ENCODE data around the gene ARSB.
"Not testable (repeated sequence)": the region's sequence is repeated elsewhere in the genome, so short reads cannot be mapped to it uniquely, and the experiment has no call there.

The ARSB gene

DNA sequence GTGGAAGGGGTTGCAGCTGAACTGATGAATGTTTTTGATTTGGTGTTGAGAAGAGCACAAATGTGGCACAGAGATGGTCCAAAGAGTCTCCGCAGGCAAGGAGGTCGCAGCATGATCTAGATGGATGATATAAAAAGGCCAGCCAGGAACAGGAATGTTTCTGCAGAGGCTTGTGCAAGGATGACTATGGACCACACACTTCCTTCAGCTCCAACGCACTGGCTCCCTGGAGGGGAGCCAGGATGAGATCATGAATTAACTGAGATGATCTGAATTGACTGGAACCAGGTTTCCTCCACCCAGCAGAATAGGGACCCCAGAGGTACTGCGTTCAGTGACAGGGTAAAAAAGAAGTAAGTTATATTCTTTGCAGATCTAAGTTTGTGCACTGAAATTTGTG is 89.0 kb downstream of the ARSB start:
- DNase-seq (ENCODE audit: low spot score) = no peak

DNA sequence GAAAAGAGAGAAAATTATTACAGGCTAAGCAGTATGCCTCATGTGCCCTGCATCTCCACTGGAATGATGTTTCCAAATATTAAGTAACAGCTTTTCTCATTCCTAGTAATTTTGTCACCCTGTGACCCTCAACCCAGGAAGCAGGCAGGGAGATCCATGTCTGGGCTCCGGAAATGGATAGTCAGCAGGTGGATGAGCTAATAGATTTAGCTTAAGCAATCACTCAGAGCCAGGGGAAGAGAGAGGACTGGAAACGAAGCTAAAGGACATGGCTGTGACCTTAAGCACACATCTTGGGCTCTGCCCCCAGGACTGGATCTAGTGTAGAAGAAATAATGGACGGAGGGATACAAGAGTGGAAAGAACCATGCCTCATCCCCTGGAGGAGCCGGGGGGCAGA is 89.5 kb downstream of the ARSB start:
- DNase-seq (ENCODE audit: low spot score) = no peak

DNA sequence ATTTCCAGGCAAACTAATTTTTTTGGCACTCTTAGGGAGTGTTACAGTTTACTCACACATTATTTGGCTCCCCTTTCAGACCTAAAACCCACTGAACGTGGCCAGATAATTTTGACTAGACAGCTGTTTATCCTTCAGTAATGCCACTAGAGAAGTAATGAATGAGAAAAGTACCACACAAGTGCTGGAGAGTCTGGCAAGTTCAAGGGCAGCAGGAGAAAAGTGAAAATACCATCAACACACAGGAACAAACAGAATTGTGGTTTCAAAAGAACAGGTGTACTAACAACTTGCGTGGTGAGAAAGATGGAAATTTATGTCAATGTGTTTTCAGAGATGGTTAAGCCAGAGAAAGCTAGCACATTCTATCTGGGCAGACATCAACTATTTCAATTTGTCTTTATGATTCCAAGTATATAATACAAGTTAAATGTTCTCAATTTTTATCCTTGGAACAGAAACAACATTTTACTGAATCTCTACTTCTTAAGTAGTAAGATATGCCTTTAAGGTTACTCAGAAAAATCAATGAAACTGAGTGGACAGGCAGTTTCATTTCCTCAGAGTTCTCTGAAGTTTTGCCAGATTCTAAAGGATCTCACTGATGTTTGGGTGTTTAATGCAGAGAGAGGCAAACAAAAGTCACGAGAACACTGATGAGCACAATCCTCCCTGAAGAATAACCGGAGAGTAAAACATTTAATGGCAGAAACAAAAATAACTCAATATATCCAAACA is 91.0 kb downstream of the ARSB start:
- no peak for DNase-seq (ENCODE audit: low spot score)

DNA sequence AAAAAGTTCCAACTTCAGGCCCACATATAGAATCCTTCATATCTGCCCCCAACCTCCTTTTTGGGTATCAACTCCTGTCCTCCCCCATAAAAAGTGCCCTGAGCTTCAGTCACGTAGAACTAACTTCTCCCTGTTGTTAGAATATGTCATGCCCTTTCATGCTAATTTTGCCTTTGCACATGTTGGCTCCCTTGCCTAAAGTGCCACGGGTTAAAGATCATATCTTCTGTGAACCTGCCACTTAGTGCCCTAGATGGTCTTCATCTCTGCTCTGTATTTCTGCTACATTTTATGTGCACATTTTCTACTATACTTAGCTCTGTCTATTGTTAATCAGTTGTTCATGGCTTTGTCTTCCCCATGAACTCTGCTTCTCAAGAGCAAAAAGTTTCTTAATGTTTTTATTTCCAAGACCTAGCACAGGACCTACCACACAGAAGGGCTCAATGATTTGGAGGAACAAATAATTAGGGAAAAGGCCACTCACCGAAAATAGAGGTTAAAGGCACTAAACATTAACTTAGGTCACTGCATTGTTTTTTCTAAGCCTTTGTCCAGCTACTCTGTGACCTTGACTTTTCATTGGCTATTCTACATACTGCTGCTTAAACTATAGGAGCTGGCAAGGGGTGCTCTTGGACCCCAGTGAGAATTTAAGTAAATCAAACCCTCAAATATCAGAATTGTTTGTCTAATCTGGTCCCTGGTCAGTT is 94.3 kb downstream of the ARSB start:
- DNase-seq (ENCODE audit: low spot score) = no peak

DNA sequence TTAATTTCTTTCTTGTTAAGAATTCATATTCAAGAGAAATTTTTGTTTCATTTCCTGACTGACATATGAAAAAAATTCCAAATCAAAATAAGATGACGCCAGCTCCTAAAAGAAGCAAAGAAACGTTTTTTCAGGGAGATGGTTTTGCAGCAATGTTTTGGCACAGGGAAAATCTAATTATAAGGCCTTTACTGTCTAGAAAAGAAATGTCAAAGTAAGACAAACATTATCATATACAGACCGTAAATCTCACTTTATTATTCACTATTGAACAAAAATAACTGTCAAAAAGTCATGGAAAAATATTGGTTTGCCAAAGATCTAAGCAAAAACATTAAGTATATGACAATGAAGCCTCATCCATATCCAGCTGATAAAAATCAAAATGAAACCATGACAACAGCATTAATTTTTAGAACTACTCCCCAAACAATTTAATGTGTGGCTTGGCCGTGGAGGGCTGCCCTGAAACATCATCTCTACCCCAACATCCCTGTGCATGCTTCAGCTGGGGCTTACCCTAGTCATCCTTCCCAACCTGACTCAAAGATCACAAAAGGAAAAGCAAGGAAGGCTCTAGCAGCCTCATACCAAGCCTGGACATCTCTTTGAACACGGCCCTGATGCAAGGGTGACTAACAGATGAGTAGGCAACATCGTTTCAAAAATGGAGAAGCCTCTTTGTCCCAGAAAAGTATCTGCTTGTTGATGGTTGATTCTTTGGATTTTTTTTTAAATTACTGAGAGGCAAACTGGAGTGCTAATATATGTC is 95.6 kb downstream of the ARSB start:
- no peak for DNase-seq (ENCODE audit: low spot score)

DNA sequence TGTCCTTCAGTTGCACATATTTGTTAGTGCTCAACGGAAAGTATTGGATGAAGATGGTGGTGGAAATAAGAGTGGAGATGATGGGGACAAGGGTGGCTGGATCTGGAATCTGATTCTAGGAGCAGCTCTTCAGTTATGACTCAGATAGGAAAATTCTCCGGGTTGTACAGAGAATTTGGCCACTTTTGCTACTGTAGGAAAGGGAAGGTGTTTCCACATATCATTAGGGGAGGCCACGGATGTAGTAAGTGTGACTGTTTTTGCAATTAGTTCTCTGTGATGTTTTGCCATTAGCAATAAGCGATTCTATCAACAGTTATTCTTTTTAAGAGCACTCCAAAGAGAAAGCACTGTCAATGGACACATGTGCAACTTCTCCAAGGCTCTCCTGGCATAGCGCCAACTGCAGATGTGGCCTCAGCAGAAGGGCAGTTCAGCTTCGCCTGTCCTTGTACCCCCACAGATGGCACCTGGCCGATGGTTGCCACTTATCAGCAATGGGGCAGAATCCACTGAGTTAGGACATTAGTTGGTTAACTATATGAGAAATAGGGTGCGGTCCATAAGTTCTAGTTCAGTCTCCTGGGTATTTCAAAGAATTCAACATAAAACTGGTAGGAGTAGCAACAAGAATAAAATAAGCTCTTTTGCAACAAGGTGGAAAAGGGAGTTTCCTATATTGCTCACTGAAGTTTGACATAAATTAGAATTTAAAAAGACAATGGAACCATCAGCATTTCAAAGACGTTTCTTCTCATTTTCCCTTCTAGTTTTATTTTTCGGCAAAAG is 96.3 kb downstream of the ARSB start:
- no peak for DNase-seq (ENCODE audit: low spot score)

DNA sequence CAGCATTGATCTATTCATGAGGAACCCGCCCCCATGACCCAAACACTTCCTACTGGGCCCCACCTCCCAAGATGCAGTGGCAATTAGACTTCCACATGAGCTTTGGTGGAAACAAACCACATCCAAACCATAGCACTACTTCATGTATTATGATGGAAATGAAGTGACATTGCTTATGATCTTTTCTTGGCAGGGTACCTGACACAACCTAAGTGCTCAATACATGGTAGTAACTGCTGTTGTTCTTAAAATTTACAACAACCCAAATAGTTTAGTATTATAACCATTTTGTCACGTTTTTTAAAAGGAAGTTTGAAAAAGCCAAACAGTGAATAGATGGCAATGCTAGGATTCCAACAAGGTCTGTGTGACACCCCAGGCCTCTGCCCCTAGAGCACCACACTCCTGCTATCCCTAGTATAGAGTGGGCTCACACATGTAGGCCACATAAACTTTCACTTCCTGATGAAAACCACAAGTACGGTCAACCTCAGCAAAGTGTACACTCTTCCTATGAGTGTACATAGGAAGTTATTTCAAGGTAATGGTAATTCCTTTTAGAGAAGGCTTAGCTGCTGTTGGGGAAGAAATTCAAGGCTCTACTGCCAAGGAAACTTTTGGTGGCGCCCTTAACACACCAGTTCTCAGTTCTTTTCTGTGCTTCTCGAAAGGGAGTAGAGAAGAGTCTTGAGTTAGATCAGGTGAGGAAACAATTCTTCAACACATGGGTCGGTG is 97.6 kb downstream of the ARSB start:
- DNase-seq (ENCODE audit: low spot score) = no peak

DNA sequence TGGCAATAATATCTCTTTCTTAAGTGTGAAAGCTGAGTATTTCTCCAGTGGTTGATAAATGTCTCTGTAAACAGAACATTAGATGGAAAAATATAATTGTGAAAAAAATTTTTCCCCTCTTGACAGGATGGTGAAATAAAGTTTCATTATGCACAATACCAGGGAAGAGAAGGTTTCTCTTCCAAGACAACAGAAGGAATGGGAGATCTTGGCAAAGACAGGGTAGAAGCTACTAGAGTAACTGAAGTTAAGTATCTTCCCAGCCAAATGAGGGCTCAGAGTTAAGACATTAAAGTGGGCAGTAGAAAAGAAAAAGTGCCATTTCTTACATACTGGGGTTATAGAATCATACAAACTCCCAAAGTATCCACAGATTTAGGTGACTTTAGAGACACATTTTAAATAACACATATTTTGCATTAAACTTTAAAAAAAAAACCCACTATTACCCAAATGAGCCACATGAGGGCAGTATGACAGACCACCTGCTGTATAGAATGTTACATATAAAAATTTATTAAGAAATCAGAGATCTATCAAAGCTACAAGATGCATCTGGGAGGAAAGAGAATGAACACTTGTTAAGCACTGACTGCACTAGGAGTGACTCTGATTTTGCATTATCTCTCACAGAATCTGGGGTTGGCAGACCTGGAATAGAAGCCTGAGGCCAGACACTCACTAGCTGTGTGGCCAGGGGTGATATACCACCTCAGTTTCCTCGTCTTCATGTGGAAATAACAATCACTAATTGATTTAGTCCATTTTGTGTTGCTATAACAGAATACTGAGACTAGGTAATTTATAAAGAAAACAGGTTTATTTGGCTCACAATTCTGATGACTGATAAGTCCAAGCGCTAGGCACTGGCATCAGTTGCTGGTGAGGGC is 98.5 kb downstream of the ARSB start:
- no peak for DNase-seq (ENCODE audit: low spot score)

DNA sequence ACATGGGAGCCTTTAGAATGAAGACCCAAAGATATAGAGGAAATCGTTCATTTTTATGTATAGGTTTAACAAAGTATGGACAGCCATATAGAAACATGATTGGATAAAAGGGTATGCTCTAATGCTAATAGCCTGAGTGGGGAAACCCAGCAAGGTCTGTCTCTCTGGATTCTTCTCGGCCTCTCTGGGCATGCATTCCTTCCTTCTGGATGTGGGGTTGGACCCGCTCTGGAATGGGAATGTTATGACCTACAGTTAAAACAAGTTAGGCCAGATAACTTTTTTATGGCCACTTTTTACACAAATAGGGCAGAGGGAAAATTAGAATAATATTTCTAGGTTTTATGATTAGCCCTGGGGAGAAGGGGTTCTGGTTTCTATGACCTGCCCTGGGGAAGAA is 103.2 kb downstream of the ARSB start:
- DNase-seq (ENCODE audit: low spot score) = no peak

DNA sequence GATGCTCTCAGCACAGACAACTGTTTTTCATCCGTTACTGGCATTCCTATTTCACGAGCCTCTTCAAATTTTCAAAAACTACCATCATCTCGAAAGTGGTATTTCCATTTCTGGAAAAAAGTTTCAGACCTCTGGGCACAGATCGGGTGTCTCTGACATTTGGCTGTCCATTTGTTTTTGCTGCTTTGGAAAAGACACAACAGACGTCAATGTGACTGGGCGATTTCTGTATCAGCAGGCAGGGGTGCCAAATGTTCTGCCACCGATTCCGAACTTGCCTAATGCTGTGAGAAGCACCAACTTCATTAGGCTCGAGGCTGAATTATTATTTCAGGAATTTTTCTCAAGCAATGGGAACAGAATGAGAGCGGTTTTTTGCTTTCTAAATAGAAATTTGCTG is 105.6 kb downstream of the ARSB start:
- DNase-seq (ENCODE audit: low spot score) = no peak

DNA sequence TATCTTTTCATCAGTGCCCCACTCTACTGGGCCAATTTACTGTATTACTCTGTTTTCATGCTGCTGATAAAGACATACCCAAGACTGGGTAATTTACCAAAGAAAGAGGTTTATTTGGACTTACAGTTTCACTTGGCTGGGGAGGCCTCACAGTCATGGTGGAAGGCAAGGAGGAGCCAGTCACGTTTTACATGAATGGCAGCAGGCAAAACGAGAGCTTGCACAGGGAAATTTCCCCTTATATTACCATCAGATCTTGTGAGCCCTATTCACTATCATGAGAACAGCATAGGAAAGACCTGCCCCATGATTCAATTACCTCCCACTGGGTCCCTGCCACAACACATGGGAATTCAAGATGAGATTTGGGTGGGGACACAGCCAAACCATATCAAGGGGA is 119.0 kb downstream of the ARSB start:
- not testable (repeated sequence) for DNase-seq (ENCODE audit: low spot score)

DNA sequence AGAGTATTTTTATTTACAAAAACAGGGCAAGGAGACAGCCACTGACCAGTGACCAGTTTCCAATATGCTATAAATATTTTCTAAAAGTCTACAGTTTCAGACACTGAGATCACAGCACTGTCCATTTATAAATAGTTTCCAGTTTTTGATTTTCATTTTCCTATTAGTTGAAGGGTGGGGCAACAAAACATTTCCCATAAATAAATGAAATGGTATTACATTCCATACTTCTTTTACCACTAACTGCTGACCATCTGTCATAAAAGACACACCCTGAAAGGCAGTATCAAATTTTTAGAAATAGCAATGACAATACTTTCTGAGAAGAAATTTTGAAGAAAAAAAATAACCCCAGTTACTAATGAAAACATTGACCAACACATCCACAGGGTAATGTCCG is 126.7 kb downstream of the ARSB start:
- DNase-seq (ENCODE audit: low spot score) = no peak

DNA sequence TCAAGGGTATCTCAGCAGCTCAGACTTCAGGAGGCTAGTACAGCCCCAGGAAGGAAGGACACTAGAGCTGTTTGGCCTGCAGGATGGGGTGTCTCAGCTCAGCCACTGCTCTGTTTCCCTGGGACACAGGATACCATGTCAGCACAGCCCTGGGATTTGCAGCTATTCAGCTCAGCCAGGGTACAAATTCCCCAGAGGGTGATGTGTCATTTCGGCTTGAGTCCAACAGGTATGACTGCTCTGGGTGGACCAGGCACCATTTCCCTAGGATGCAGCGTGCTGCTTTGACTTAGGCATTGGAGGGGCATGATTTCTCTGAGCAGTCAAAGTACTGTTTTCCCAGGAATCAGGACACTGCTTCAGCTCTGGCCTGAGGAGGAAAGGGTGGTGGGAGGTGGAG is 130.1 kb downstream of the ARSB start:
- DNase-seq (ENCODE audit: low spot score) = no peak

DNA sequence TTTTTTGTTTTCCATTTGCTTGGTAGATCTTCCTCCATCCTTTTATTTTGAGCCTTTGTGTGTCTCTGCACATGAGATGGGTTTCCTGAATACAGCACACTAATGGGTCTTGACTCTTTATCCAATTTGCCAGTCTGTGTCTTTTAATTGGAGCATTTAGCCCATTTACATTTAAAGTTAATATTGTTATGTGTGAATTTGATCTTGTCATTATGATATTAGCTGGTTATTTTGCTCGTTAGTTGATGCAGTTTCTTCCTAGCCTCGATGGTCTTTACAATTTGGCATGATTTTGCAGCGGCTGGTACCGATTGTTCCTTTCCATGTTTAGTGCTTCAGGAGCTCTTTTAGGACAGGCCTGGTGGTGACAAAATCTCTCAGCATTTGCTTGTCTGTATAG is 133.2 kb downstream of the ARSB start:
- DNase-seq (ENCODE audit: low spot score) = not testable (repeated sequence)

DNA sequence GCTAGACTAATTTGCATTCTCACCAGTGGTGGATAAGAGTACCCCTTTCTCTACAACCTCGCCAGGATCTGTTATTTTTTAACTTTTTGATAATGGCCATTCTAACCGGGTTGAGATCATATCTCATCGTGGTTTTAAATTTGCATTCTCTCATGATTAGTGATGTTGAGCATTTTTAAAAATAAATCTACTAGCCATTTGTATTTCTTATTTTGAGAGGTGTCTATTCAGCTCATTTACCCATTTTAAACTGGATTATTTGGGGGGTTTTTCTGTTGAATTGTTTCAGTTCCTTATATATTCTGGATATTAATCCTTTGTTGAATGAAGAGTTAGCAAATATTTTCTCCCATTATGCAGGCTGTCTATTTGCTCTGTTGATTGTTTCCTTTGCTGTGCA is 139.6 kb downstream of the ARSB start:
- no peak for DNase-seq (ENCODE audit: low spot score)

DNA sequence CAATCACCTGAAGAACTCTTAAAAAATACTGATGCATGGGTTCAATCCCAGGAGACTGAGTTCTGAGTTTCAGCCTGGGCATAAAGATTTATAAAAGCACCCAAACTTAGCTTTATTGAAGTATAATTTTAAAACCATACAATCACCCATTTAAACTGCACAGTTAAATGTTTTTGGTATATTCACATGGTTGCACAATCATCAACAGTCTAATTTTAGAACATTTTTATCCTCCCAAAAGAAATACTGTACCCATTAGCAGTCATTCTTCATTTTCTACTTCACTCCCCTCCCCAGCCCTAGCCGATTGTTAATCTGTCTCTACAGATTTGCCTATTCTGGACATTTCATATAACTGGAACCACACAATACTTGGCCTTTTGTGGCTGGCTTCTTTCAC is 141.7 kb downstream of the ARSB start:
- no peak for DNase-seq (ENCODE audit: low spot score)

DNA sequence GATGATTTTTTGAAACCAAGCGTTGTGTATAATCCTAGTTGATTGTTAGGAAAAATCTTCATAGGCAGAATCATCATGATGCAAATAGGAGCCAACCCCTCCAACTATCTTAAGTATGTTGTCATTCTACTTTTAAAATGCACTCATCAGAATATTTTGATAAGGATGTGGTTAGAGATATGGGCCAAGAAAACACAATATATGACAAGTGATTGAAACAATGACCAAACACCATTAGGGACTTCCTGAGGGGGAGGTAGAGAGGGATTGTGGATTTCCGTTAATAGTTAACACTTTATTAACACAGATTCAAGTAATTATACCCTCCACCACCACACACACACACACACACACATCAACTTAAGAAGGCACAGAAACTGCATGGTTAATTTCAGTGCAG is 143.3 kb downstream of the ARSB start:
- no peak for DNase-seq (ENCODE audit: low spot score)

DNA sequence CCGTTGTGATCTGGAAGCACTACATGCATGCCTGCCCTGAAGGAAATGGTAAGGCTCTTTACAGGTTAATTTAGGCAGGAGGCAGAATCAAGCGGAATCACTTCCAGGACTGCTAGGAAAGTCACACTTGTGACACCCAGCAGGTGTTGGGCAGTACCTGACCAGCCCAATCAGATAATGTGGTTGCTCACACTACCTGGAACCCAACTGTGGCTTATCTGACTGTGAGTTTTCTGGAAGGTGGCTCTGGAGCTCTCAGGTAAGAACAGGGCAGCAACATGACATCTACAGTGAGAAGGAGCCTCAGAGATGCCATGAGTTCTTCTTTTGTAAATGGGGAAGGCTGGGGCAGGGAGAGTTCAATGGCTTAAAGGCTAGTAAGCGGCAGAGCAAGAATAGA is 146.4 kb downstream of the ARSB start:
- no peak for DNase-seq (ENCODE audit: low spot score)

DNA sequence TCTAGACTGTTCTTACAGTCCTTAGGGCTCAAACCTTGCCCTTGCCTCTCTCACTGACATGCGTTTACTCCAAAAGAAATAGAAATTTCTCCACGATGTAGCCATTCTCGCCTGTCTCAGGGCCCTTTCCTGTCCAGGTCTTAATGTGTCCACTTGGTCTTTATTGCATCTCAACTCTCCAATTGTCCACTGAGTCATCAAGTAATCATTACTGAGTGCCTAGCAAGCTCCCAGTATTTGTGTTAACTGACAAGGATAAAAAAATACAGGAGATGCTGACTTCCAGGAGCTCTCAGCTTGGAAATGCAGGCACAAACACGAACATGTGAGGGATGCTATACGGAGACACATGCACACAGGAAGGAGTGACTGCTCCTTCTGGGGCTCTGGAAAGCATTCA is 147.3 kb downstream of the ARSB start:
- no peak for DNase-seq (ENCODE audit: low spot score)

DNA sequence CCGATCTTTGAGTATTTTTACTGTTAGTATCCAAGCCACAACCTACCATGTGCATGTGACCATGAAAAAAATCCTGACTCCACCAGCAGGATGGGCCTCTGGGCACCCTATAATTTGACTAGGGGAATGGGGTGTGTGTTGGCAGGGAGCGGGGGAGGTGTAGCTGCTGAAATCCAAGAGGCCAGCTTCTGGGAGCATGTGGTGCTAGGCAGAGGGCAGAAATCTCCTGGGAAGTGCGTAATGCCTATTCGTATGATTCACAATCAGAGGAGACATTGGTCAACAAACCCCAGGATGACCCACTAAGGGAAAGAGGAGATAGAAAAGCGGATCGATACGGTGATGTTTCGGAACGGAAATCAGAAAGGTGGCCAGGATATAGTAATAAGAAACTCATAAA is 149.9 kb downstream of the ARSB start:
- no peak for DNase-seq (ENCODE audit: low spot score)

DNA sequence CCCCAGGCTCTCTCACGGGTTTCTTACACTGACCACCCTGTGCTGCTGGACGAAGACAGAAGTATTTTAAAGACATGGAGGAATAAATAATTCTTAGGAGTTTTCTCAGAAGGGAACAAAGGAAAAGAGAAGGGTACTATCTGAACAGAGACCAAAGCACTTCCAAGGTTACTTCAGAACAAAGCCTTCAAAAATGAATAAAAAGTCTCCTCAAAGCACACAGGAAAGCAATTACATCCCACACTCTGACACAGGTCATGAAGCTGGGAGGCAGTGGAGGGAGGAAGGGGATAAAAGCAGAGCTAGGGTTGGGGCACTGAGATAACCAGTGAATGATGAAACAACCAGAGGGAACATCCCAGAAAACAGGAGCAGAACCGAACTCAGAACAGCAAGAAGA is 151.8 kb downstream of the ARSB start:
- DNase-seq (ENCODE audit: low spot score) = no peak
